Activated CD4-positive, alpha-beta T cell treated with anti-CD3 and anti-CD28 coated beads, Interleukin-2, Interleukin-6, amounts not matched to agents 100 ng/mL and 50 ng/mL, durations not matched to agents 16 hours and 8 hours (primary cell): ENCODE measurements around the gene PLPPR4.
"Not testable (repeated sequence)": the region's sequence is repeated elsewhere in the genome, so short reads cannot be mapped to it uniquely, and the experiment has no call there.

Experiments
- DNase-seq: peaks from one replicate; pipeline ENCODE4 v3.0.0-alpha.2; 2020

Gene PLPPR4

GRCh38 chr1:99270646-99271045 lies 6.4 kb downstream of the PLPPR4 start:
- no peak for DNase-seq

GRCh38 chr1:99271249-99271648 lies 7.0 kb downstream of the PLPPR4 start:
- no peak for DNase-seq

GRCh38 chr1:99277066-99277465 lies 12.8 kb downstream of the PLPPR4 start:
- no peak for DNase-seq

- DNase-seq: no peak
Measured at GRCh38 chr1:99279525-99279924, 15.2 kb downstream of the PLPPR4 start.

DNA sequence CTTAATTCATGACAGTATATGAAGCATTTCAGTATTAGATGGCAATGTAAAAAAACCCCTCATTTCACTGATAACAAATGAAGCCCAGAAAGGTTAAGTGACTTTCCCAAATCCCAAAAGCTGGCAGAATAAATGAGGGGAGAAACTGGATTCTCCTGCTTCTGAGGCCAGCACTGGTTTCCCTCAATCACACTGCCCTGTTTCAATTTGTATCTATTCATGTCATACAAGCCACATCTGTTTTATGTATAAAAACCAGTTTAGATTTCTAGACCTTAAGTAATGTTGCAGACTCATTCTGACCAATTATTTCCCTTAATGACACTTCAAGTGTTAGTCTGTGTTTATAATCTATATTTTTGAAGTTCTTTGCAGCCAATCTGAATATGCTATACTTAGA lies 16.8 kb downstream of the PLPPR4 start:
- DNase-seq: no peak

GRCh38 chr1:99282536-99282935 lies 18.2 kb downstream of the PLPPR4 start:
- no peak for DNase-seq

DNA sequence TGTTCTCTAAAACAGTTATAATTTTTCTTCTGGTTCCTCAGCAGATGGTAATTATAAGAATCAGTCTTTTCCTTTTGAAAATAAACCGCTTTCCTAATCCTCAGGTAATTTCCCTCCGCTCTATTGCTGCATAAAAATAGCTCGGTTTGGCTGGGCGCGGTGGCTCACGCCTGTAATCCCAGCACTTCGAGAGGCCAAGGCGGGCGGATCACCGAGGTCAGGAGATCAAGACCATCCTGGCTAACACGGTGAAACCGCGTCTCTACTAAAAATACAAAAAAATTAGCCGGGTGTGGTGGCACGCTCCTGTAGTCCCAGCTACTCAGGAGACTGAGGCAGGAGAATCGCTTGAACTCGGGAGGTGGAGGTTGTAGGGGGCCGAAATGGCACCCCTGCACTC lies 19.2 kb downstream of the PLPPR4 start:
- not testable (repeated sequence) for DNase-seq

GRCh38 chr1:99292886-99293285 lies 28.6 kb downstream of the PLPPR4 start:
- no peak for DNase-seq

DNA sequence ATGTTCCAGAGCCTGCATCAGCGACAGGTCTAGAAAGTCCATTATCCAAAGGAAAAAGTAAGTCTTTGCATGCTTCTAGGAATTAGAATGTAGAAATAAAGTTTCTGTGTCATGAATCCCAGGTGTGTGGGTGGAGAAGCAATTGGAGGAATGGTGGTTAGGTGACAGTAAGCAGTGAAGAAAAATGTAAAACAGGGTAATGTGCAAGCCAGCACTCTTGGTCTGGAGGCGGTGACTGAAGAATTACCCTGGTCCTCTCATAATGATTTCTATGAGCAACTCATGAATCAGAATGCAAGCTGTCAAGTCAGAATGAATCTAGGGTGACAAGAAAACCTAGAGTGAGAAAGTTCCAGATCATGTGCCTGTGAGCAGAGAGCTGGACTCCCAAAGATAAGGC lies 33.6 kb downstream of the PLPPR4 start:
- no peak for DNase-seq

DNA sequence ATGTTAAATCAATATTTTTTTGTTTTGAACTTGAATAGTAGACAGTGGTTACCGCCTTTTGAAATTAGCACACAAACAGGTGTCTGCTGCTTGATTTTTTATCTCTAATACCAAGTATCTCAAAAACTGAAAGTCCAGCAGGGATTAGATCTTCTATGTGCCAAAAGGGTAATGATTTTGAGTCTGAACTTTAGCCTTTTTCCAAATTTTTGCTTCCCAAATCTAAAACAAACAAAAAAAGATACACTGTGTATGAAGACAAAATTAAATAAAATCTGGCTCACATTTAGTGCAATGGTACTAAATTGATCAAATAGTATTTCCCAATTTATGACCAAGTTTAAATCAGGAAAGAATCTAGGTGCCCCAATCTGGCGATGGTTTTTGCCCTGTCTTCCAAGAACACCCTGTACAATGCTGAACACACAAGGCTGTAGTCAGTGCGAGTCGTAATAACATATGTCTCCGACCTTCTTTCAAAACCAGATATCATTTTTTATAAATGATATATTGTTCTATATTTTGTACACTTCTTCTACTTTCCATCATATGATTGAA lies 40.5 kb downstream of the PLPPR4 start:
- DNase-seq: no peak

GRCh38 chr1:99305626-99306025 lies 41.3 kb downstream of the PLPPR4 start:
- DNase-seq: no peak

DNA sequence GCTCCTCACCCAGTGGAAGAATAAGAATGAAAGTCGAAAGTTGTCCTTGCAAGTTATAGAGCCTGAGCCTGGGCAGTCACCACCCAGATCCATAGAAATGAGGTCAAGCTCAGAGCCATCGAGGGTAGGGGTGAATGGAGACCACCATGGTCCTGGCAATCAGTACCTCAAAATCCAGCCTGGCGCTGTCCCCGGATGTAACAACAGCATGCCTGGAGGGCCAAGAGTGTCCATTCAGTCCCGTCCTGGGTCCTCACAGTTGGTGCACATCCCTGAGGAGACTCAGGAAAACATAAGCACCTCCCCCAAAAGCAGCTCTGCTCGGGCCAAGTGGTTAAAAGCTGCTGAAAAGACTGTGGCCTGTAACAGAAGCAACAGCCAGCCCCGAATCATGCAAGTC lies 41.8 kb downstream of the PLPPR4 start:
- DNase-seq: no peak

DNA sequence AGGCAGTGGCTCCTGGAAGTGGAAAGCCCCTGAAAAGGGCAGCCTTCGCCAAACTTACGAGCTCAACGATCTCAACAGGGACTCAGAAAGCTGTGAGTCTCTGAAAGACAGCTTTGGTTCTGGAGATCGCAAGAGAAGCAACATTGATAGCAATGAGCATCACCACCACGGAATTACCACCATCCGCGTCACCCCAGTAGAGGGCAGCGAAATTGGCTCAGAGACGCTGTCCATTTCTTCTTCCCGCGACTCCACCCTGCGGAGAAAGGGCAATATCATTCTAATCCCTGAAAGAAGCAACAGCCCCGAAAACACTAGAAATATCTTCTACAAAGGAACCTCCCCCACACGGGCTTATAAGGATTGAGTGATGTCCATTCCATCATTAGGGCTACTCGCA lies 42.4 kb downstream of the PLPPR4 start:
- no peak for DNase-seq

GRCh38 chr1:99315305-99315704 lies 51.0 kb downstream of the PLPPR4 start:
- DNase-seq: no peak

- DNase-seq: no peak
Measured at GRCh38 chr1:99326215-99326949, 62.1 kb downstream of the PLPPR4 start.

DNA sequence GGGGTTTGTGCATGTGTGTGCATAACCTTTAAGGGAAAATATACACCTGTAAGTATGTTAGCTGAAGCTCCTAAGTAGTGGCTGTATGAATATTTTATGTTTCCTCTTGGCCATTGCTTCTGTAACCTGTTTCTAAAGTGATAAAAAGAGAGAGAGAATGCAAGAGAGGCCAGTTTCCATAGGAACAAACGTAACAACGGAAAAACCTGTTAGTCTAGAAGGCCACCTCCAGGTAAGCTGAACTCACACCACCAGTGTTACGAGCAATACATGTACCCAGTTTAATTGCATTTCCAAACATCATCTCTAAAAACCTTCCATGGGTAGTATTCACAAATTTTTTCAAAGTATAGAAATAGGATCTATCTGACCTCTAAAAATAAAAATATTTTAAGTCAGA lies 63.1 kb downstream of the PLPPR4 start:
- DNase-seq: no peak

DNA sequence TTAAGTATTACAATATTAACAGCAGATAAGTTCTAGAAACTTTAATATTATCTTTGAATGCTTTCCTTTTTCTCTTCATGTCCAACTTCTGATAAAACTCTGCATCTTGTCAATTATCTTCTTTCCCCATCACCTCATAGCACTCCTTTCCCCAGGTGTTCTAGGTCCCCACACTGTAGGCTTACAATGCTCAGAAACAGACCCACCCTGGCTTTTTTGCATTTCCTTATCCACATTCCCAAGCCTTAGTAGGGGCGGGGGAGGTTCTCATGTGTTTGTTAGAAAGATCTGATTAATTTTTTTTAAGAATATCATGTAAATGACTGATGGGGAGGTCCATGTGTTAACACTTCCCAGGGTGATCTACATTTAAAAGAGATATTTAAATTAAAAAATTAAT lies 63.9 kb downstream of the PLPPR4 start:
- DNase-seq: no peak

DNA sequence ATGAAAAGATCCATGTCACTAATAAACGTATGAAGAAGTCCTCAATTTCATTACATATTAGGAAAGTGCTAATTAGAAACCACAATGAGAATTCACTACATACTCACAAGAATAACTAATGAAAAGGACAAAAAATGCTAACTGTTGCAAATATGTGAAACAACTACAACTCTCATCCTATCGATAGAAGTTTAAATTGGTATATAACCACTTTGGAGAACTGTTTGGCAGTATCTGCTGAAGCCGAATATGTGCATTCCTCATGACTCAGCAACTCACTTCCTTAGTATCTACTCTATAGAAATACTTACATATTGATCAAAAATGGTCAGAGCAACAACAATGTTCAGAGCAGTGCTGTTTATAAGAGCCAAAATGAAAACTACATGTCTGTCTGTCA lies 66.8 kb downstream of the PLPPR4 start:
- no peak for DNase-seq

DNA sequence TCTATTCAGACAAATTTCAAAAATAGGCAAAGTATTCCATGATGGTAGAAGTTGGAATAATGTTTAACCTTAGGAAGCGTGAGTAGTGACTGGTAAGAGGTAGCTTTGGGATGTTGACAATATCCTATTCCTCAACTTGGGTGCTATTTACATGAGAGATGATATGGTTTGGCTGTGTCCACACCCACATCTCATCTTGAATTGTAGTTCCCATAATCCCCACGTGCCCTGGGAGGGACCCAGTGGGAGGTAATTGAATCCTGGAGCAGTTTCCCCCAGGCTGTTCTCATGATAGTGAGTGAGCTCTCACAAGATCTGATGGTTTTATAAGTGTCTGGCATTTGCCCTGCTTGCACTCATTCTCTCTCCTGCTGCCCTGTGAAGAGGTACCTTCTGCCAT lies 67.3 kb downstream of the PLPPR4 start:
- no peak for DNase-seq

- no peak for DNase-seq
Measured at GRCh38 chr1:99332561-99332960, 68.3 kb downstream of the PLPPR4 start.

- DNase-seq: no peak
Measured at GRCh38 chr1:99334991-99335390, 70.7 kb downstream of the PLPPR4 start.

DNA sequence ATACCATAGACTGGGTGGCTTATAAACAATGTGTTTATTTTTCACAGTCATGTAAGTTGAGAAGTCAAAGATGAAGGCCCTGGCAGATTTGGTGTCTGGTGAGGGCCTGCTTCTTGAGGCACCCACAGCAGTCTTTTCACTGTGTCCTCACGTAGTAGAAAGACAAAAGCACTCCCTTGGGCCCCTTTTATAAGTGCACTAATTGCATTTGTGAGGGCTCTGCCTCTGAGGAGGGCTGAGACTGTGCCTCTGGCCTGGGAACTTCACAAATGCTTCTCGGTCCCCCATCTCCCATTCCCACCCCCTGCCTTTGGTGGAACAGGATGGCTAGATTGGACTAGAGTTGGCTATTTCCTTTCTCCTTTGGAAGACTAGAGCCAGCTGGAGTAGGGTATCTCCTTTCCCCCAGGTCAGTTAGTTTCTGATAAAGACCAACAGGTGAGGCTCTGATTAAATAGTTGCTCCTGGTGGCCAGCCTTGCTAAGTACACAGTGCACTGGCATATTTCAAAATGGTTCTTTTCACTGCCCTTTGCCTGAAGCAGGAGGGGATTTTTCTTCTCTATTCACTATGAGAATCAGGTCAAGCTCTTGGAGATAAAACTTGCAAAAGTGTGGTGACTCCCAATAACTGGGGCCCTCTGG lies 82.9 kb downstream of the PLPPR4 start:
- DNase-seq: no peak

- no peak for DNase-seq
Measured at GRCh38 chr1:99348397-99349132, 84.3 kb downstream of the PLPPR4 start.

- no peak for DNase-seq
Measured at GRCh38 chr1:99352821-99353220, 88.5 kb downstream of the PLPPR4 start.
